ENCODE data around the gene PAX8.

Gene PAX8

GRCh38 chr2:113253453-113253852 is 25.3 kb downstream of the PAX8 start:
- Histone ChIP-seq H3K4me1 (ENCODE audit: control insufficient read depth in 1 of 2, insufficient read depth in 2 of 2, low read length in 2 of 2) (peaks cover 9 to 13% of the 10 kb centered on the region in 2 donors), H3K27ac (ENCODE audit: low read depth, low read length) (no peak overlapping the region)

GRCh38 chr2:113252047-113252590 is 26.6 kb downstream of the PAX8 start:
- Histone ChIP-seq H3K9ac (ENCODE audit: low read depth in 1 of 2, low read length in 2 of 2) (no peak overlapping the region), H3K4me1 (ENCODE audit: control insufficient read depth in 1 of 2, insufficient read depth in 2 of 2, low read length in 2 of 2) (peaks cover 9 to 13% of the 10 kb centered on the region in 2 donors), H3K27me3 (ENCODE audit: control insufficient read depth in 1 of 2, insufficient read depth in 2 of 2, low read length in 2 of 2) (no peaks in the 10 kb centered on the region), H3K27ac (ENCODE audit: low read depth, low read length) (no peak overlapping the region), H3K36me3 (ENCODE audit: control insufficient read depth in 1 of 2, insufficient read depth in 2 of 2, low read length in 2 of 2) (peaks cover 0 to 15% of the 10 kb centered on the region in 2 donors), H3K4me3 (ENCODE audit: low read depth in 1 of 2, low read length in 2 of 2) (no peak overlapping the region), H3K9me3 (ENCODE audit: control insufficient read depth in 1 of 2, low read length in 2 of 2) (no peaks in the 10 kb centered on the region)

More at GRCh38 chr2:113253453-113253852, 25.3 kb downstream of the PAX8 start:
- Histone ChIP-seq H3K36me3 (ENCODE audit: control insufficient read depth in 1 of 2, insufficient read depth in 2 of 2, low read length in 2 of 2) (peaks cover 0 to 15% of the 10 kb centered on the region in 2 donors), H3K9ac (ENCODE audit: low read depth in 1 of 2, low read length in 2 of 2) (no peak overlapping the region), H3K4me3 (ENCODE audit: low read depth in 1 of 2, low read length in 2 of 2) (no peak overlapping the region), H3K9me3 (ENCODE audit: control insufficient read depth in 1 of 2, low read length in 2 of 2) (no peaks in the 10 kb centered on the region), H3K27me3 (ENCODE audit: control insufficient read depth in 1 of 2, insufficient read depth in 2 of 2, low read length in 2 of 2) (no peaks in the 10 kb centered on the region)

DNA sequence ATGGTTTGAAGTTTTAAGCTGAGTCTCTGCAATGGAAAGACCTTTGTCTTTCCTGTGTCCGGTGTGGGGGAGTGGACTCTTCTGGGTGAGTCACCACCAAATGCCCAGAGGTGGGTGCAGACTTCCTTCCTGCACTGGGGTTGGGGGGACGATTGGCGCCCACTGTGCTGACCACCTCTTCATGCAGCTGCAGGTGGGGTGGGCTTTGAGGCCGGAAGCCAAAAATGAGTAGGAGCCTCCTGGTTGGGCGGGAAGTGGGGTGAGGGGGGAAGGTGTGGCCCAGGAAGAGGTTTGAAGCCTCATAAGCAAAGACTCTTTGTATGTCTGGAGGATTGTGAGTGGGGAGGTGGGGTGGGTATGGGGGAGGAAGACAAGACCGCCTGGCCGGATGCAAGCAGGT is 27.6 kb downstream of the PAX8 start:
- Histone ChIP-seq H3K27ac (ENCODE audit: low read depth, low read length) (no peak overlapping the region), H3K9me3 (ENCODE audit: control insufficient read depth in 1 of 2, low read length in 2 of 2) (no peaks in the 10 kb centered on the region), H3K9ac (ENCODE audit: low read depth in 1 of 2, low read length in 2 of 2) (no peak overlapping the region), H3K36me3 (ENCODE audit: control insufficient read depth in 1 of 2, insufficient read depth in 2 of 2, low read length in 2 of 2) (peaks cover 0 to 12% of the 10 kb centered on the region in 2 donors), H3K27me3 (ENCODE audit: control insufficient read depth in 1 of 2, insufficient read depth in 2 of 2, low read length in 2 of 2) (no peaks in the 10 kb centered on the region), H3K4me3 (ENCODE audit: low read depth in 1 of 2, low read length in 2 of 2) (no peak overlapping the region), H3K4me1 (ENCODE audit: control insufficient read depth in 1 of 2, insufficient read depth in 2 of 2, low read length in 2 of 2) (peaks cover 9 to 13% of the 10 kb centered on the region in 2 donors)

GRCh38 chr2:113248997-113249770 is 29.5 kb downstream of the PAX8 start:
- peaks cover 0 to 4% of the 10 kb centered on the region in 2 donors for H3K36me3 ChIP-seq (ENCODE audit: control insufficient read depth in 1 of 2, insufficient read depth in 2 of 2, low read length in 2 of 2)
- no peaks in the 10 kb centered on the region for H3K27me3 ChIP-seq (ENCODE audit: control insufficient read depth in 1 of 2, insufficient read depth in 2 of 2, low read length in 2 of 2)
- H3K27ac ChIP-seq (ENCODE audit: low read depth, low read length), result no peak overlapping the region
- H3K4me3 ChIP-seq (ENCODE audit: low read depth in 1 of 2, low read length in 2 of 2), result no peak overlapping the region
- no peak overlapping the region for H3K9ac ChIP-seq (ENCODE audit: low read depth in 1 of 2, low read length in 2 of 2)
- peaks cover 9 to 13% of the 10 kb centered on the region in 2 donors for H3K4me1 ChIP-seq (ENCODE audit: control insufficient read depth in 1 of 2, insufficient read depth in 2 of 2, low read length in 2 of 2)
- H3K9me3 ChIP-seq (ENCODE audit: control insufficient read depth in 1 of 2, low read length in 2 of 2), result no peaks in the 10 kb centered on the region

DNA sequence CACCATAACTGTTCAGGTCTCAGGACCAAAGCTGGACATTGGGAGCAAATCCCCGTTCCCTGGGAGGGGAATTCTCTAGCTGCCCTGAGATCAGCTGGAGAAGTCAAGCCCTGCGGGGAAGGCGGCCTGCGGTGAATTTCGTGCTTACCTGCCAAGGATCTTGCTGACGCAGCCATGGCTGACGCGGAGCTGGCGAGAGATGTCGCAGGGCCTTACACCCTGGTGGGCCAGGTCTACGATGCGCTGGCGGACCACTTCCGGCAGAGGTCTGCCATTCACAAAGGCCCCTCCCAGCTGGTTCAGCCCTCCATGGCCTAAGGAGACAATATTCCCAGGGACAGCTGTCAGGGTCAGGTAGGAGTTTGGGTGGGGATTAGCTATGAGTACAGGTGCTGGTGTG is 32.1 kb downstream of the PAX8 start:
- no peak overlapping the region for H3K27ac ChIP-seq (ENCODE audit: low read depth, low read length)
- peaks cover 1 to 5% of the 10 kb centered on the region in 2 donors for H3K4me1 ChIP-seq (ENCODE audit: control insufficient read depth in 1 of 2, insufficient read depth in 2 of 2, low read length in 2 of 2)
- H3K4me3 ChIP-seq (ENCODE audit: low read depth in 1 of 2, low read length in 2 of 2), result no peak overlapping the region
- no peaks in the 10 kb centered on the region for H3K27me3 ChIP-seq (ENCODE audit: control insufficient read depth in 1 of 2, insufficient read depth in 2 of 2, low read length in 2 of 2)
- H3K9me3 ChIP-seq (ENCODE audit: control insufficient read depth in 1 of 2, low read length in 2 of 2), result no peaks in the 10 kb centered on the region
- no peaks in the 10 kb centered on the region for H3K36me3 ChIP-seq (ENCODE audit: control insufficient read depth in 1 of 2, insufficient read depth in 2 of 2, low read length in 2 of 2)
- H3K9ac ChIP-seq (ENCODE audit: low read depth in 1 of 2, low read length in 2 of 2), result no peak overlapping the region

DNA sequence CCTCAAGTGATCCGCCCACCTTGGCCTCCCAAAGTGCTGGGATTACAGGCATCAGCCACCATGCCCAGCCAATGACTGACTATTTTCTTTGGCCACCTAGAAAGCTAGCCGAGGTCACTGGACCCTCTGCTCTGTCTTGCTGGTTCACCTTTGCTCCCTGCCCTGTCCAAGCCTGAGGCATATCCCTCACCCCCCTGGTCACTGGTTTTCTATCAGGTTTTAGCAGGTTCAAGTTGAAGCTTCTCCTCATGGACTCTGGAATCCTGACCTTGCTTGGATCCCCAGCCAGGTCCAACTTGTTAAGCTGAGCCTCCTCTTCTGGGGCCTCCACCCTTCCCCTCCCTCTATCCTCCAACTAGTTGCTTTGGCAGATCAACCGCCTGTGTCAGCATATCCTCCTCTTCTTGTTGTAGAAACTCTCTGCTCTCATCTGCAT is 33.4 kb downstream of the PAX8 start:
- no peak overlapping the region for H3K27ac ChIP-seq (ENCODE audit: low read depth, low read length)

DNA sequence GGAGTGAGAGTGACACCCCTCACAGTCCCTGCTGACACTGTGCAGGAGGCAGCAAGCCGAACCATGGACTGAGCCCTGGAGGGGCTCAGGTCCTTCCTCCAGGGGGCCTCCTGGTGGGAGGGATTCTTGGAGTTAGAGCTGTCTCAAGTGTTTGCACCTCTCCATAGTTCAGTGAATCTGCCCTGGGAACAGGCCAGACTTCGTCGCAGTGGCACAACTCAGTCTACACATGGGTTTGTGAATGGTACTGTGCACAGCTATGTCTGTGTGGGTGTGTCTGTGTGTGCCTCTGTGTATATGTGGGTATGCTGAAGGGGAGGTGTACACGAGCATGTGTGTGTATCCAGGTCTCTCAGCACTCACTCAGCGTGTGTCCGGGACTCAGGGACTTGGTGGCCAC is 36.4 kb downstream of the PAX8 start:
- Histone ChIP-seq H3K9me3 (ENCODE audit: control insufficient read depth in 1 of 2, low read length in 2 of 2) (no peaks in the 10 kb centered on the region), H3K27me3 (ENCODE audit: control insufficient read depth in 1 of 2, insufficient read depth in 2 of 2, low read length in 2 of 2) (peaks cover 0 to 3% of the 10 kb centered on the region in 2 donors), H3K4me1 (ENCODE audit: control insufficient read depth in 1 of 2, insufficient read depth in 2 of 2, low read length in 2 of 2) (peaks cover 11 to 24% of the 10 kb centered on the region in 2 donors), H3K36me3 (ENCODE audit: control insufficient read depth in 1 of 2, insufficient read depth in 2 of 2, low read length in 2 of 2) (no peaks in the 10 kb centered on the region), H3K9ac (ENCODE audit: low read depth in 1 of 2, low read length in 2 of 2) (no peak overlapping the region), H3K4me3 (ENCODE audit: low read depth in 1 of 2, low read length in 2 of 2) (no peak overlapping the region), H3K27ac (ENCODE audit: low read depth, low read length) (no peak overlapping the region)

More for the DNA sequence above, 33.4 kb downstream of the PAX8 start:
- peaks cover 9 to 14% of the 10 kb centered on the region in 2 donors for H3K4me1 ChIP-seq (ENCODE audit: control insufficient read depth in 1 of 2, insufficient read depth in 2 of 2, low read length in 2 of 2)
- H3K4me3 ChIP-seq (ENCODE audit: low read depth in 1 of 2, low read length in 2 of 2), result no peak overlapping the region
- no peak overlapping the region for H3K9ac ChIP-seq (ENCODE audit: low read depth in 1 of 2, low read length in 2 of 2)
- H3K9me3 ChIP-seq (ENCODE audit: control insufficient read depth in 1 of 2, low read length in 2 of 2), result no peaks in the 10 kb centered on the region
- peaks cover 0 to 3% of the 10 kb centered on the region in 2 donors for H3K27me3 ChIP-seq (ENCODE audit: control insufficient read depth in 1 of 2, insufficient read depth in 2 of 2, low read length in 2 of 2)
- H3K36me3 ChIP-seq (ENCODE audit: control insufficient read depth in 1 of 2, insufficient read depth in 2 of 2, low read length in 2 of 2), result no peaks in the 10 kb centered on the region

GRCh38 chr2:113240915-113241911 is 37.5 kb downstream of the PAX8 start:
- Histone ChIP-seq H3K9ac (ENCODE audit: low read depth in 1 of 2, low read length in 2 of 2) (no peak overlapping the region), H3K4me3 (ENCODE audit: low read depth in 1 of 2, low read length in 2 of 2) (no peak overlapping the region), H3K27me3 (ENCODE audit: control insufficient read depth in 1 of 2, insufficient read depth in 2 of 2, low read length in 2 of 2) (peaks cover 0 to 3% of the 10 kb centered on the region in 2 donors), H3K4me1 (ENCODE audit: control insufficient read depth in 1 of 2, insufficient read depth in 2 of 2, low read length in 2 of 2) (peaks cover 14 to 32% of the 10 kb centered on the region in 2 donors), H3K36me3 (ENCODE audit: control insufficient read depth in 1 of 2, insufficient read depth in 2 of 2, low read length in 2 of 2) (no peaks in the 10 kb centered on the region), H3K9me3 (ENCODE audit: control insufficient read depth in 1 of 2, low read length in 2 of 2) (no peaks in the 10 kb centered on the region), H3K27ac (ENCODE audit: low read depth, low read length) (no peak overlapping the region)

GRCh38 chr2:113240150-113240914 is 38.4 kb downstream of the PAX8 start:
- peak overlapping the region; percentile 7 for H3K27ac ChIP-seq (ENCODE audit: low read depth, low read length)
- peaks cover 0 to 3% of the 10 kb centered on the region in 2 donors for H3K27me3 ChIP-seq (ENCODE audit: control insufficient read depth in 1 of 2, insufficient read depth in 2 of 2, low read length in 2 of 2)
- H3K4me3 ChIP-seq (ENCODE audit: low read depth in 1 of 2, low read length in 2 of 2), result no peak overlapping the region
- no peaks in the 10 kb centered on the region for H3K36me3 ChIP-seq (ENCODE audit: control insufficient read depth in 1 of 2, insufficient read depth in 2 of 2, low read length in 2 of 2)
- H3K9me3 ChIP-seq (ENCODE audit: control insufficient read depth in 1 of 2, low read length in 2 of 2), result no peaks in the 10 kb centered on the region
- H3K4me1 ChIP-seq (ENCODE audit: control insufficient read depth in 1 of 2, insufficient read depth in 2 of 2, low read length in 2 of 2), result peaks cover 14 to 32% of the 10 kb centered on the region in 2 donors
- no peak overlapping the region for H3K9ac ChIP-seq (ENCODE audit: low read depth in 1 of 2, low read length in 2 of 2)
